Suppressor macrophage treated with lipopolysaccharide for 4 hours (primary cell): ENCODE measurements around the gene RGSL1.

ENCODE experiments used
- DNase-seq: peaks from one replicate; pipeline ENCODE4 v3.0.0-alpha.2; 2020

Gene RGSL1

DNA sequence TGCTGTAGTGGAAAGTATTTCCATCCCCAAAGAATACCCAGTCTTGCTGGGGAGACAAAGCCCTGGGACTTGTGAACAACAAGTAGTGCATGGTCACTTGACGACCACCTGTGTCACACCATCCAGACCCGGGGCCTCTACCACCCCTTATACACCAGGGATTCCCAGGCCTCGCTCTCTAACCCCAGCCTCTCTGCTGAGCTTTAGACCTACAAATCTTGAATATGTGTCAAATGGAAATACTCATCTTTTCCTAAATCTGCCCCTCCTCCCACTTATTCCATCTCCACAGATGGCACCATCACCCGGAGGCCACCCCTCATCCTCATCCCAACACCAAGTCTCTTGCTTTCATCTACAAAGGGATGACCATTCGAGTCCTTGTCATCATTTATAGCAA, 140.0 kb downstream of the RGSL1 start:
- no peak for DNase-seq

DNA sequence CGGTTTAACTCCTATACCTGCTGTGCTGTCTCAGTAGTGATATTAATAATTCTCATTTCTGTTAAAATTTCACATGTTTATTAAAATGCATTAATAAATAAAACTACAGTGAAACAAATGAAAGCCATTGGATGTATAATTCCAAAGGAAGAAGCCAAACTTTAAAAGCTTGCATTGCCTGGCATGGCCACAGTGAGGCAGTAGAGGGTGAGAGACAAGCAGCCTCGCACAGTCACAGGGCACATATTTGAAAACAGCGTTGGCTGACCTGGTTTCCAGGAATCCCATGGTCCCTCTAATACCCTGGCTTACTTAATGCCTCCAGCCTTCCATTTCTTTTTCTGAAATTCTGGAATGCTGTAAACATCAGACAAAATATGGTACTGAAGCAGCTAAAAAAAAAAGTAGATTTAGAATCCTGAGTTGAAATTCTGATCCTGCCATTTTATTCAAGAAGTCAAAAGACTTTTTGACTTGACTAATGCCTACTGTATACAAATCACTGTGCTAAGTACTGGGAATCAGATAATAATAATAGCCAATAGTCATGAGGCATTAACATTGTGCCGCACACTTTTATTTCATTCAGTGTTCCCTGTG, 145.8 kb downstream of the RGSL1 start:
- peak; percentile 76 for DNase-seq

DNA sequence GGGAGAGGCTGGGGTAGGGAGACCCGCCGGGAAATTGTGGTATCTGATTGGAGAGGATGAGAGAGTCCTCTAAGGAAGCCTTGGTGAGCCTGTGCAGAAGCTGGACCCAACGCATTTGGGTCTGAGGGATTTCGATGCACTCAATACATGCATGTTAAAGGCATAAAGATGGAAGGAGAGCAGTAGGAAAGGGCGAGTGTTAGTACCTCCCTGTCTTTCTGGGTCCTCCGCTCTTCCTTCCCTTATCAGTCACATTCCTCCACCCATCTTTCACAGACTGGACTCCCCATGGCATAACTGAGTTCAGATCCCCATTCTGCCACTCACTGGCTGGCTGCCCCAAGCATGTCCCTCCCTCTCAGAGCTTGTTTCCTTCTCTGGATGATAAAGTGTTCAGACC, 147.0 kb downstream of the RGSL1 start:
- DNase-seq = no peak

DNA sequence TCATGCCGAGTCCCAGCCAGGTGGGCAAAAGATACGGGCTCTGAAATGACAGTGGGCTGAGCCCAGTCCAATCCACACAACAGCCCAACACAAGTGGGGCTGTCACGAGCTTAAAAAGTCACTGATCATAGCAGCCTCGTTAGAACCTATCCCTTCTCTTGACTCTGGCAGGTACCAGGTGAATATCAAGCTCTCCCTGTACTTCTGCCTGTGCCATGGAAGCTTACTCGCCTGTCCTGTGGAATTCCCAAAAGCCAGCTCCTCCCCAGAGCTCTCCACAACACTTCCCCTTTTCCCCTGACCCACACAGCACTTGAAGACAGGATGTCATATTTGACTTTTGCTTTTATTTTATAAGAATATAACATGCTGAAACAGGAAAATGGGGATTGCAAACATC, 148.3 kb downstream of the RGSL1 start:
- DNase-seq = peak; percentile 69

DNA sequence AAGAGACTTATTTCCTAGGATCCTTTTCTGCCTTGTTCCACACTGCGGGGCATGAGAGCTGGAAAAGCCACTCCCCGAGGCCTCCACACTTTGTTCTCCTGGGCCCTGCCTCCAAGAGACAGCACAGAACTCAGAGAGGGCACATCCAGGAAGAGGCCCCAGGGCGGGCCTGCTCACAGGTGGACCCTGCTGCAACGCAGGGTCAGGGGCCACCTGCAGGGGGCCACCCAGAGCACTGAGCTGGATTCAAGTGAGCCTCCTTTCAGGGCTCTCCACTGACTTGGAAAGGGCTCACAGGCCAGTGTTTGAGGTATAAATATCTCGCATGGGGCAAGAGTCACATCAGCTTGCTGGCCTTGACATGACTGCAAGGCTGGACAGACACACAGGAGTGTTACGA, 149.4 kb downstream of the RGSL1 start:
- no peak for DNase-seq

DNA sequence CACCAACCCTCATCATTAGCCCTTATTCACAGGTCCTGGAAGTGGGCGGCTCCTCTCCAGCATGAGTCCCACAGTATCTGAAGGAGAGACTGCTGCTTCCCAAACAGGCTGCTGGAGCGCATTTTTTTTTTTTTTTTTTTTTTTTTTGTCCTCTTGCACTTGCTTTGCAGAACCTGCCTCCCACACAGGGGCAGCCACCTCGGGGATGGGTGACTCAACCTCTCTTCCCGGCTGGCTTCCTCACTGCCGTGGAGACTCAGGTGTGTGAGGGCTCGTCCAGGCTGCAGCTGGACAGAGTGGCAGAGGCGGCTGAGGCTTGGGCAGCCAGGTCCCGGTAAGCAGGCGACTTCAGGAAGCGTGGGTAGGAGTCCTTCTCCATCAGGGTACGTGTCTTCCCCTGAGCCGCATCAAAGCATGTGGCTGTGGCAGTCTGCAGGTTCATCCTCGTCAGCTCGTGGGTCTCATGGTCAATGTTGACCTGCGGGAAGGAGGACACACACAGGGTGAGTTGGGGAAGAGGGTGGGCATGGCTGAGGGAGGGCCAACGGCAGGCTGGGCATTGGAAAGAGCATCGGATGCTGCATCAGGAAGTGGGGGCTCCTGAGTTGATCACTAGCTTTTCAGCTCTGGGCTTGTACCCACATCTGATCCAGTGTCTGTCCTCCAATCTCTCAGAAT, 150.2 kb downstream of the RGSL1 start:
- DNase-seq = no peak

DNA sequence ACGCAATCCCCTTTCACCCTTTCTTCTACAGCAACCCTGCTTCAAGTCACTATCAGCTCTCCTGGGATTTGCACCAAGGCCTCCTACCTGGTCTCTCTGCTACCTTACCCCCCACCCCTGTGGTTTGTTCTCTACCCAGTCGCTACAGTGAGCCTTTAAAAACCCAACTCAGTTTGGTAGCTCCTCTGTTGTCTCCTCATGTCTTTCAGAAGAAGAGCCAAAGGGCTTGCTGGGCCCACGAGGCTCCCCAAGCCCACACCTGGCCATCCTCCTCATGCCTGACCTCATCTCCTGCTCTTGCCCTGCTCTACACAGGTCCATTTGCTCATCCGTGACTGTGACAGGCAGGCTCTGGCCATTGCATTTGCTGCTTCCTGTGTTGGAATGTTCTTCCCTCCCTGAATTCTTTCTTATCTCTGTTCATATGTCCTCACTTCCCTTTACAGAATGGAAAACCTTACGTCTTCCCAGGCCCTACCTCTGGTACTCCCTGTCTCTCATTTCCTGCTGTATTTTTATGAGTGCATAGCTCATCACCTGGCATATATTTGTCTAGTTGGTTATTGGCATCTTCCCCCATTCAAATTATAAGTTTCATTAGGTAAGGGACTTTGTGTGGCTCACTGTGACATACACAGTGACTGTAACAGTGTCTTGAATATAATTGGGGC, 150.9 kb downstream of the RGSL1 start:
- DNase-seq = no peak

DNA sequence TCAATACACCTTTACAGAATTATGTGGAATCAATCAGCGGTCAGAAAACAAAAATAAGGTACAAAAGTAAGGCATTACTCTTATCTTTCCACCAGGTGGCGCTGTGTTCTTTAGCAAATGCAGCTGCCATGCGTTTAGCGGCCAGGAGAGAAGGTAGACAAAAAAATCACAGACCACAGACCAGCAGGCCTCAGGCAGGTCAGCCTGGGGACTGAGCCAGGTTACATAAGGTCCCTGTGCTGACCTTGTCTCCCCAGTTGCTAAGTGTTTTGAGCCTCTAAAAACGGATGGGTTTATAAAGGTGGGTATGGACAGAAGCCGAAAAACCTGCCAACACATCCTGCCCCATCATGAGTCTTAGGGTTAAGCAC, 151.5 kb downstream of the RGSL1 start:
- DNase-seq = peak; percentile 86

DNA sequence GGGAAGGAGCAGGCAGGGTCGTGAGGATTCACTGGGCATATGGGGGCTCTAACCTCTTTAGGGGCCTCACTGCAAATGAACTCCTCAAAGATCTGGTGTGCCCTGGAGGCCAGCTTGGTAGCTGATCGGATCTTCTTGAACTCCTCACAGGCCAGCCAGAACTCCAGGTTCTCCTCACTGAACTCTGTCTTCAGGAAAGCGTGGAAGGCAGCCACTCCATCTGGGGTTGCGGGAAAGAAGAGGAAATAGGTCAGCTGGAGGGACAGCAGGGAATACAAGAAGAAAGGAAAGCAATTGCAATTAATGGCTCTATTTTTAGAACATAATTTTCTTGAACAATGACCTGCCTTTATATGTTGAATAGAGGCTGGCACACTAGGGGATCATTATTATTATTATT, 152.0 kb downstream of the RGSL1 start:
- DNase-seq = no peak

DNA sequence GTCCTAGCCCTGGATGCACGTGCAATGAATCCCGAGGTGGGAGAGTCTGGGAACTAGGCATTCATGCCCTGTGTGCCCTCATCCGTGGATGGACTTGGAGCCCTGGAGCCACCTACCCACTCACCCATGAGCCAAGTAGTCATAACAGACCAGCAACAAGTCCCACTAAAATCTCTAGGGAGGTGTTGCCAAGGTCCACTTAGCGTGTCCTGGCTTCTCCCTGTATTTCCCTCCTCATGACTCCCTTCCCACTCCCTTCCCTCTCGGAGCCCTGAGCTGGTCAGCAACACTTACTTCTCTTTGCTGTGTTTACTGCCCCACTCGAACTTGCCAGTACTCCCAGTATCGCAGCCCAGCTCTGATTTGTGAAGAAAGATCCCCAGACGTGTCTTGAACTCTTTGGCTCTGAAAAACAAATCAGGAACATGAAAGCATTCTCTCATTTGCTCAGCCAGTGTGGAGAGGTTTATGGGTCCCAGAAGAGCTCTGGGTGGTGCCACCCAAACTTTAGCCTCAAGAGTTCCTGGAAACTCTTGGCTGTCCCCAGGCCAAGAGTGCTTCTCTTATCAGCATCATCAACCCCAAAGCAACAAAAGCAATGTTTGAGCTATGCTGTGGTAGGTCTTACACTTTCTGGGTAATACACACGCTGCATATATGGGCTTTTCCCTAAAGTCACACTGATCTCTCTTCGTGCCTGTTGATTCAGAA, 153.1 kb downstream of the RGSL1 start:
- no peak for DNase-seq

DNA sequence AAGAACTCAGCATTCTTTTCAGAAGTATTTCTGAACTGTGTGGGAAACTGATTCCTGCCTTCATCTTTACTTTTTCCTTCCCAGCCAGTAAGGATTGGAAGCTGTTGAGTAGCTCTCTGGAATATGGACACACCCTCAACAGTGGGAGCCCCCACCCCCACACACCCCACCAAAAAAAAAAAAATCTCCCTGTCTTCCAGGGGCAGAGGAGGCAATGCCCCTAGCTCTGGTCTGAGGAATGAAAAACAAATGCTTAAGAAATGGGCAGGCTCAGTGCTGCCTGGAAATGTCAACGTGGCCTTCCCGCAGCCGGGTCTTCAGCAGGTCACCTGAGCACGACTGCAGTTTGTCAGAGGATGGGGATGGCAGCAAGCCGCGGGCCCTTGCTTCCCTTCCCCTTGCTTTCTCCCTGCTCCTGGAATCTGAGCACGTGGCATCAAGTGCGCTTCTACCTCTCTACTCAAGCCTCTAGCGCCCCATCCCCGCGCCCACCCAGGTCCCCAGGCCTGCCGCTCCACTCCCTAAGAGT, 153.8 kb downstream of the RGSL1 start:
- no peak for DNase-seq

DNA sequence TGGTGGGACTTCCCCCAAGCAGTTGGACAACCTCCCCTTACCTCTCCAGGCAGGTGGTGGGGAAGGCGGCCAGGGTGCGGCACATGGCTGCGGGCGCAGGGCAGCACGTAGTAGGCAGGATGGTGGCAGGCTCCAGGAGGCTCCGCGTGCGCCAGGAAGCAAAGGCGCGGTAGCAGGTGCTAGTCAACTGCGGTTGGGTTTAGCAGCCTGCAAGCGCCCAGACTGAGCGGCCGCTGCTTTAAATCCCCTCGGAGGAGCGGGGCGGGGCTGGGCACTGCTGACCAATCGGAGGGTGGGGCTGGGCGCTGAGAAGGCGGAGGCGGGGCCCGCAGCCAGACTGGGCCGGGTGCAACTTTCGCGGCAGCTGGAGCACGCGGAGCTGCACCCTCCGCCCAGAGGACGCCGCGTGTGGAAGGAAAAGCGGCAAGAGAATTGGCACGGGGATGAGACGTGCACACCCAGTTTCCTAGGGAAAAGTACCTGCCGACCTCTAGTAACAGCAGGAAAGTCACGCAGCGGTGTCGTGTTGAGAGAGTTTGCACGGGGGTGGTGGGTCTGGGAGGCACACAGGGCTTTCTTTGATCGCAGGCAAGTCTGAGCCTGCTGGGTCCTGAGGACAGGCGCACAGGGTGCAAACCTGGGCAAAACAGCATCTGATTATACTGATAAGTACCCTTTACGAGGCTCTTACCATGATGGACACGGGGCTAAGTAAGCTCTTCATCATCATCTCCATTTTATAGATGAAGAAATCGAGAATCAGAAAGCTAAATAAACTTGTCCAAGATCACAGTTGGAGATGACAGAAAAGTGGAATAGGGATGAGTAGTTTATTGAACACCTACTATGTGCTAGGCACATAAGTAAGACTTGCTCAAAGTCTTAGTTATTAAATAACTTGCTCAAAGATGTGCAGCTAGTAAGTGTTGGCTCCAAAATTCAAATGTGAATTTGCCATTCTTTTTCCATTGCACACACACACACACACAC, 154.5 kb downstream of the RGSL1 start, which contains the start of gene RGS16:
Gene RGS16, minus strand, starts transcription at position 215 of the 990 bp plus-strand sequence. Its CDS starts 130 bp downstream, at position 85.
- peak; percentile 93 for DNase-seq

DNA sequence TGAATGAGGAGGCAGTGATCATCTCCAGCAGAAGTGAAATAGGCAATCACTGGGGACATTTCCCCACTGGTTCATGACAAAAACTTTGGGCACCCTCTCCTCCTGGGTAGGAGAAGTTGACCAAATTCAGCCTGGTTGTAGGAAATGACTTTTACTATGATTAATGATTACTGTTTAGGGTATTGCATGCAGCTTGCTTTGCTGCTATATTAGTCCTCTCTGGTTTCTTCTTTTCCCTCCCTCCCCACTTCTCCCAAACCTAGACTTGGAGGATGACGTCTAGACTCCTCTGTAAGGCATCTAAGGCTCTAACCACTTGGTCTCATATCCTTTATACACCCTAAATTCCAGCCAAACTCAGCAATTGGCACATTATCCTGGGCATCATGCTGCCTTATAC, 157.6 kb downstream of the RGSL1 start:
- peak; percentile 64 for DNase-seq

DNA sequence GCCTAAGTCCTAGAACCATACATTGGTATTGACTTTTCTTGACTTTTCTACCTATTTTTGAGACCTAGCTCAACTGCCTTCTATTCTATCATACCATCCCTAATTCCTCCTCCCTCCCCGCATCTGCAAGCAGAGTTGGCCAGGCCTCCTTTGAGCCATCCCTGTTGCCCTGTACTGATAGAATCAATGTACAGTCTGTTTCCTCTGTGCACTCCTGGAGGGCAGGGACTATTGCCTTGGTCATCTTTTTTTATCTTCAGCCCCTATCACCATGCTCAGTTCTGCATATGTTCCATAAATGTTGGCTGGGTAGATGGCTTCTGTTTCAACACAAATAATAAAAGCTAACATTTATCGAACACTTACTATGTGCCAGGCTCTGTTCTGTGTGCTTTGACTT, 158.3 kb downstream of the RGSL1 start:
- DNase-seq = no peak

DNA sequence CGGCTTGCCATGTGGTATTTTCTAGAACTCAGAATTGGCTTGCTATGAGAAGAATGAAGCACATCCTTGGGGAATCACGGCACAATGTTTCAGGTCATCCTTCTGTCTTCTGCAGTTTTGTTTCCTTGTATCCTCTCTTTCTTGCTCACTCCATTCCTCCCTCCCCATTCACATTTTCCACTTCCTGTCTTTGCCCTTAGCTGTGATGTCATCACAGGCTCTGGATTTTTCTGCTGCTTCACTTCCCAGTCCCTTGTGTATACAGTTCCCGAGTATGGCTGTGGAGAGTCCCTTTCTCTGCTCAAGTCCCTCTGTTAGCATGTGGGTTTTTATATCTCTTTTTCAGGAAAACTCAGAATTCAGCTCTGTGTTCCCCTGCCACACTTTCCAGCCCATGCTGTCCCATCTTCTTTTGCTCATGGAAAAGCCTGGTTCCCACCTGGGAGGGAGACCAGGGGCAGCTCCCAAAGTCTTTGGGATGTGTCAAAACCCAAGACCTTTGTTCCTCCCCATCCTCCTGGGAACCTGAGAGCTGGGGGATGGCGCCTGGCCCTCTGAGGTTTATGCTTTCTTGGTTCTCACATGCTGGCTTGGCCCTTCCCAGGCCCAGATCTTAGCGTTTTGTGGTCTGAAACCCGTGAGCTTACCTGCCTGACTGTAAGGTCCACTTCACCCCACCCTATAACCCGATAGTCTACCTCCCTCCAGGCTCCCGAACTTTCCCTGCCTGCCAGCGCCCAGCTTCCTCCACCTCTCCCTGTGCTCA, 159.1 kb downstream of the RGSL1 start:
- peak; percentile 76 for DNase-seq
